HG03175 (cell line): ENCODE data around the gene ADCY9.
A peak's percentile ranks its signal among the peaks of the same experiment; 100 is the strongest.

ENCODE experiments used
- ATAC-seq: cut with Tn5 transposase; IDR thresholded peaks from one replicate; pipeline ENCODE4 v1.9.1; 2021; ENCODE audit warnings: mild to moderate bottlenecking, moderate library complexity; ENCODE audit not compliant: unreplicated experiment

Gene ADCY9

DNA sequence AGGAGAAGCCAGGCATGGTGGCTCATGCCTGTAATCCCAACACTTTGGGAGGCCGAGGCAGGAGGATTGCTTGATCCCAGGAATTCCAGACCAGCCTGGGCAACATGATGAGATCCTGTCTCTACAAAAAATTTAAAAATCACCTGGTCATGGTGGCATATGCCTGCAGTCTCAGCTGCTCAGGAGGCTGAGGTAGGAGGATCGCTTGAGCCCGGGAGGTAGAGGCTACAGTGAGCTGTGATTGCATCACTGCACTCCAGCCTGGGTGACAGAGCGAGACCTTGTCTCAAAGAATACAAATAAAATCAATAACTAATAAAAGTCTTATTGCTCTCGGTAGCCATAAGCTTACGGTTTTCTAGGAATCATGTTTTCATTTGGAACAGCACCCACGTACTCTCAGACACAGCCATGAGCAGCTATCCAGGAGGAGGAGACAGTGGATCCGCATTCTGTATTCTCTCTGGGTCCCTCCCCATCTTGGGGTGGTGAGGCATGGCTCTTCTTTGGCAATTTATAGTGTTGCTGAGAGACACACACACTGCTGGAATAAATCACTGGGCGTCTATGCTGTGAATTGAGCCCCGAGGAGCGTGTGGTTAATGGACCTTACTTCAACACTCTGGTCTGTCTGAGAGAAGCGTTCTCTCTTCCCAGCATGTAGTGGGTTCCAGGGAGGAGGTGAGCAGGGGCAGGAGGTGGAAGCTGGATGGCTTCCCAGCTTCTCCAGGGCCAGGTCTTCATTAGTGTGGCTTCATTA lies 8.5 kb upstream of the ADCY9 start:
- ATAC-seq = no peak

GRCh38 chr16:4123616-4124300 lies 7.5 kb upstream of the ADCY9 start:
- no peak for ATAC-seq

DNA sequence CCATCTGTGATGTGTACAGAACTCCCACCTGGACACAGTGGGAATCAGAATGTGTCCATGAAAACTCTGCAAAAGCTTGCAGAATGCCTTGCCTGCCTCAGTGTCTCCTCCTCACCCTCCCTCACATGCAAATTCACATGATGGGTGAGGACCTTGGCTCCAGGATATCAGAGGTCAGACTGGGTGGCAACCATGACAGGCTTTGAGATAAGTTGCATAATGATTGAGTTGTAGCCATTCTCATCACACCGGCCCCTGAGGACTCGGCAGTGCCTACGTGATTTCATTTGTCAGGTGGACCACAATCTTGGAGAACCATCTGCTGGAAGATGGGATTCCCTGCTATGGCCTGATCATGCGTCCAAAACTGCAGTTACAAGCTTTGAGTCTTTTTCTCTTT lies 3.9 kb upstream of the ADCY9 start:
- ATAC-seq = no peak

DNA sequence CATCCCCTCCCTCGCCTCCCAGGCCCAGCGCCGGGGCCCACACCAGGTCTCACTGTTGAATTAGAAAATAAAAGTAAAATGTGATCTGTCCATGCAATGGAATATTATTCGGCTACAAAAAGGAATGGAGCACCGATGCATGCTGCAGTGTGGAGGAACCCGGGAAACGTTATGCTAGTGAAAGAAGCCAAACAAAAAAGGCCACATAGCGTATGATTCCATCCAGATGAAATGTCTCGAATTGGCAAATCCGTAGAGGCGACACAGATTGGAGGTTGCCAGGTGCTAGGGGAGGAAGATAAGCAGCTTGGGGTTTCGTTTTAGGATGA lies 972 bp upstream of the ADCY9 start:
- no peak for ATAC-seq

DNA sequence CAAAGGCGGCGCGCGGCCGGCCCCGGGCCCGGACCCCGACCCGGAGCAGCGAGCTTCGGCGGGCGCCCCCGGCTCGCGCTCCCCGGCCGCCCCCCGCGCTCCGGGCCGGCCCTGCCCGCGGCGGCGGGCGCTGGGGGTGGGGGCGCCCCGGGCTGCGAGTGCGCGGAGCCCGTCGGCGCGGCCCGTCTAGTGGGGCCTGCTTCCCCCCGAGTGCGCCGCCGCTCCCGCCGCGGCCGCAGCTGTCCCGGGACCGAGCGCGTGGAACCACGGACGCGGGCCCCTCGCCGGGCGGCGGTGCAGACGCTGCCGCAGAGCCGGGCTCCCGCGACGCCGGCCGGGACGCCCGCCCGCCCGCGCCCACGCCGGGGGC lies 308 bp downstream of the ADCY9 start:
- peak; percentile 24 for ATAC-seq

DNA sequence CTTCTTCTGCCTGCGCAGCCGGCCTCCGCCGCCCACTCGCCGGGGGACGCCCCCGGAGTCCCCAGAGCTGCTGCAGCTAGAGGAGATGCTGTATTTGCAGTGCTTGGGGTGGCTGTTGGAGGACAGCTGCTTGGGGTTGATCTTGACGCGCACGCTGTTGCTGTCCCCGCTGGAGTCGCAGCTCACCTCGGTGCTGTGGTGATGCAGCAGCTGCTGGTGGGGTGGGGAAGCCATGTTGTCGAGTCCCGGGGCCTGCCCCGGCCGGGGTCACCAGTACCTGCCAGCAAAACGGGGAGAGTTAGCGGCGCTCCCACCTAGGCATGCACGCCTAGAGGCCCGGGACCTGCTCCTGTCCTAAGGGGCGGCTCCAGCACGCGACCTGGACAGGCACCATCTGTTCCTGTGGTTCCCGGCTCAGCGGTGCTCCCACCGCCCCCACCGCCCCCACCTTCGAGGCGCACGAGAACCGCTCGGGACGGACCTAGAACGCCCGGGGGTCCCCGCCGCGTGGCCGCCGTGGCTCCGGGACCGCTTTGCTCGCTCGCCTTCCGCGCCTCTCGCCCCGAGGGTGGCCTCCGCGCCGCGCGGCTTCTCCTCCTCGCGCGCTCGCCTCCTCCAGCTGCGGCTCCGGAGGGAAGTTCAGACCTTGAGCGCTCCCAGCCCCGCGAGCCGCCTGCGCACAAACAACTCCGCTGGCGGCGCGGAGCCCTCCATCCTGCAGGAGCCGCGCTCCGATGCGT lies 863 bp downstream of the ADCY9 start:
- ATAC-seq = peak; percentile 33

GRCh38 chr16:4114257-4115208 lies 1.7 kb downstream of the ADCY9 start:
- no peak for ATAC-seq

DNA sequence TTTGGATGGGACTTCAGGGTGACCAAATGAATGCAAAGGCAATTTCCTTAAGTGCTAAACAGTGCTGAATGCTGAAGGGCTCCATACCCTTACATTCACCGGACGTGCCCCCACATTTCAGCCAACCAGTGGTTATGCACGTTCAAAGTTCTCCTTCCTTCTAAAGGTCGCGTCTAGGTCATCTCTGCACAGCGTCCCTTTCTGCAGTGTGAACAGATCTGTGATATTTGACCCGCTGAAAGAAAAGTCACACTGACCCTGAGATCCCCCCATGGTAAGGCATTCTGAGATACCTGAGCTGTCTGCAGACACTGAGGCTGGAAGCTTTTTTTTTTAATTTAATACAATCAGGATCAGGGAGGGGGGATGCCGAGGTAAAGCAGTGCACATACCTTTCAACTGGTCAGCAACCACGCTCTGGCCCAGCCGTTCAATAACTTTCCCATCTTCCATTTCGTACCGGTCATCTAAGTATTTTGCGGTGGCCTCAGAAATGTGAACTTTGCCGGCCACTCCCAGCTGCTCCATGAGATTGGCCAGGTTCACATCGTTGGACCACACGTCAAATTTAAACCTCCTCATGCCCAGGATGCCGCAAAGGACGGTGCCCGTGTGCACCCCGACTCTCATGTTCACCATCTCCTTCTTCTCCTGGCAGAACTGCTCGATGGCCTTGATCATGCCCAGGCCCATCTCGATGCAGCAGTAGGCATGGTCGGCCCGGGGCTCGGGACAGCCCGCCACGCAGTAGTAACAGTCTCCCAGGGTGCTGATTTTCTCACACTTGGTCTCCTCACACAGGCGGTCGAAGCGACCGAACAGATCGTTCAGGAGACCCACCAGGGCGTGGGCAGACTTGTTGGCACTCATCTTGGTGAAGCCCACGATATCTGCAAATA lies 2.6 kb downstream of the ADCY9 start:
- no peak for ATAC-seq

GRCh38 chr16:4111748-4112696 lies 4.2 kb downstream of the ADCY9 start:
- no peak for ATAC-seq

DNA sequence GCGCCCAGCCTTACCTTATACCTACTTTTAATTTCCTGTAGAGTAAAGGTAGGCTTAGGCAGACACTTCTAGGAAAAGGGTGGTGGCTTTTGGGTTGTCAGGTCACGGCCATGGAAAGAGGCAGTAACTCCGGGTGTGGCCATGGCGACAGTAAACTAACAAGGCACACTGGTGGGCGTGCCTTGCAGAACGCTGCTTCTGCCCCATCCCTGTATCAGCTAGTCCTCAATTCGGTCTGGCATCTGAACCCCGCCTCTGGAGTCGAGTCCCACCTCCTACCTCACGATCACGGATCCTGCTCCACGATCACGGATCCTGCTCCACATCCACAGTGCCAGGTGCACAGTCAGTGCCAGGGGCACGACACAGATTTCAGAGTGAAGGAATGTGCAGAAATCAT lies 5.6 kb downstream of the ADCY9 start:
- ATAC-seq = no peak

DNA sequence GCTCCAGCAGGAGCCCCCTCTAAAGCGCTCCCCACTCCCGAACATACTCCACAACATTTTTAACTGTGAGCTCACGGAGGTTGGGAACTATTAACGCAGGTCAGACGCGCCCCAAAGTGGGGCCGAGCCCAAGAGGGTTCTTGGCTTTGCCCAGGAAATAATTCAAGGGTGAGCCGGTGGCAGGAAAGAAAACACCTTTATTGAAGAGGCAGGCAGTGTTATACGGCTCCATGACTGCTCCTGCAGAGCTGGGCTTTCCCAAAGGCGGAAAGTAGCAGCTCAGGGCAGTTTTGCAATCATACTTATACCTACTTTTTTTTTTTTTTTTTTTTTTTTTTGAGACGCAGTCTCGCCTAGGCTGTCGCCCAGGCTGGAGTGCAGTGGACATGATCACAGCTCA lies 6.2 kb downstream of the ADCY9 start:
- no peak for ATAC-seq

DNA sequence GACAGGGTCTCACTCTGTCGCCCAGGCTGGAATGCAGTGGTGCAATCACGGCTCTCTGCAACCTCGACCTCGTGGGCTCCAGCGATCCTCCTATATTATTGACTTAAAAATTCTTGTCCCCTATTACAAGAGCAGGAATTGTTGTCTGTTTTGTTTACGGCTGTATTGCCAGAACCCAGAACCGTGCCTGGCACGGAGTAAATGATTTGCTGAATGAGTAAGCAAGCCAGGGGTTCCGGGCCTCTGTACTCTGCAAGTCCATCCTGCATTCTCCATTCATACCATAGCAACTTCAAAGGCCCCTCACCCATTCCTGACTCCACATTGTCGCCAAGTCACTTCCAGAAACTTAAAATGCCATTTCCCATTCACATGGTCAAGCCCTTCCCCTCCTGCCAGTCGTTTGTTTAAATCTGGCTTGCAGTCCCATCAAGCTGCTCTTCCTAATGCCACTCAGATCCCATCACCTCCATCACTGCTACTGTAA lies 6.9 kb downstream of the ADCY9 start:
- no peak for ATAC-seq

- no peak for ATAC-seq
These were observed 9.7 kb downstream of the ADCY9 start for GRCh38 chr16:4106516-4106915.

- no peak for ATAC-seq
These were observed 10.4 kb downstream of the ADCY9 start for GRCh38 chr16:4105848-4106247.

DNA sequence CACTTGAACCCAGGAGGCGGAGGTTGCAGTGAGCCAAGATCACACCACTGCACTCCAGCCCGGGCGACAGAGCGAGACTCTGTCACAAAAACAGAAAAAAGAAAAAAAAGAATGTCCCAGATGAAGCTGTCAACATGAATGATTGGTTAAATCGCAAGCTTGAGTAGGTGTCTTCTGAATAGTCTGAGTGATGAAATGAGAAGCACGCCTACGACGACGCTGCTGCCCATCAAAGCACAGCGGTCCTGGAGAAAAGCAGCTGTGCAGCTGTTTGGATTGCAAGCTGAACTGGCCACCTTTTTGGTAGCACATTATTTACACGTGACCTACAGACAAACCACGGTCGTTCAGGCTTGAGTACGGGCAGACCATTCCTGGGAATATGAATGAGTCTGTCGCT lies 12.5 kb downstream of the ADCY9 start:
- no peak for ATAC-seq

DNA sequence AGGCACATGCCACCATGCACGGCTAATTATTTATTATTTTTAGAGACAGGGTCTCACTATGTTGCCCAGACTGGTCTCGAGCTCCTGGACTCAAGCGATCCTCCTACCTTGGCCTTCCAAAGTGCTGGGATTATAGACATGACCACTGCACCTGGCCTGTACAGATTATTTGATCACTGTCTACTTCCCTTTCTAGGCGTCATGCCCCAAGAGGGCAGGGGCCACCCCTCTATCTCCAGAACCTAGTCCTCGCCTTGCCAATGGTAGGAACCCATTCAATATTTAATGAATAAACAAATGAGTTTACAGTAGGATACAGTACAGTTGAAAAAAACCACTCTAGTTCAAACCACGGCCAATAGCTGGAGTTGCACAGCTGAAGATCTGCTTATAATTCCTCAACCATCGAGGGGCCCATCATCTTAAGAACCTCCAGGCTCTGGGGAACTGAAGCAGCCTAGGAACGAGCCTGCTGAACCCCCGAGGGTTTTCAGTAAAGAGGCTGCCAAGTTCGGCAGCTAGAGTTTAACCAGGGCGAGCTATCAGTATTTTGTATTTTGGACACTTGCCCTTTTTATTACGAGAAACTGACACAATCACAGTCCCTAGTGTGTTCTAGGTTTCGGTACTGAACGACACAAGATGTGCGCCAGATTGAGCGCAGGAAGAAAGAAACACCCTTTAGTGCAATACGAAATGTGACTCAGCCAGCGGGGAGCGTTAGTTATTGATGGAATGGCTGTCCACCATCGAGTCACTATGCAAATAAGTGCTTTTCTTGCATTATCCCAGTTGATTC lies 14.6 kb downstream of the ADCY9 start:
- ATAC-seq = no peak

GRCh38 chr16:4098501-4098900 lies 17.7 kb downstream of the ADCY9 start:
- no peak for ATAC-seq

- ATAC-seq = no peak
These were observed 18.4 kb downstream of the ADCY9 start for GRCh38 chr16:4097826-4098240.
